Measurements from ENCODE around the gene EDRF1.

DNA sequence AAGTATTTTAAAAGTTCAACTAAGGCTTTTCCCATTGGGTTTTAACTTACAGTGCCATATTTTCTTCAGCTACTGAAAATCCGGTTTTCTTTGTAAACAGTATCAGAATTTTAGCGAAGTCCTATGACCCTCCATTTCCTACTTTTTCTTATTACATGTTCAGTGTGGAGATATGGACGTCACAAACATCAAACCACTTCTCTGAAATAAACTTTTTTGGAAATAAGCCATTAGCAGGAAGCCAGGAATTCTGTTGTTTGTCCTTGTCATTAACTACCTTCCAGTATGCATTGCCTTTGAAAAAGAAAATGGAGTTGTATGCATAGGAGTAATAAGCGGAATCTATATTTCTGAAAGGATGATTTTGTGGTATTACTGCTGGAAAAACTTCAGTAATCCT is 47.0 kb downstream of the EDRF1 start:
- TF ChIP-seq, protein P1, sequence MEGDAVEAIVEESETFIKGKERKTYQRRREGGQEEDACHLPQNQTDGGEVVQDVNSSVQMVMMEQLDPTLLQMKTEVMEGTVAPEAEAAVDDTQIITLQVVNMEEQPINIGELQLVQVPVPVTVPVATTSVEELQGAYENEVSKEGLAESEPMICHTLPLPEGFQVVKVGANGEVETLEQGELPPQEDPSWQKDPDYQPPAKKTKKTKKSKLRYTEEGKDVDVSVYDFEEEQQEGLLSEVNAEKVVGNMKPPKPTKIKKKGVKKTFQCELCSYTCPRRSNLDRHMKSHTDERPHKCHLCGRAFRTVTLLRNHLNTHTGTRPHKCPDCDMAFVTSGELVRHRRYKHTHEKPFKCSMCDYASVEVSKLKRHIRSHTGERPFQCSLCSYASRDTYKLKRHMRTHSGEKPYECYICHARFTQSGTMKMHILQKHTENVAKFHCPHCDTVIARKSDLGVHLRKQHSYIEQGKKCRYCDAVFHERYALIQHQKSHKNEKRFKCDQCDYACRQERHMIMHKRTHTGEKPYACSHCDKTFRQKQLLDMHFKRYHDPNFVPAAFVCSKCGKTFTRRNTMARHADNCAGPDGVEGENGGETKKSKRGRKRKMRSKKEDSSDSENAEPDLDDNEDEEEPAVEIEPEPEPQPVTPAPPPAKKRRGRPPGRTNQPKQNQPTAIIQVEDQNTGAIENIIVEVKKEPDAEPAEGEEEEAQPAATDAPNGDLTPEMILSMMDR (IDR thresholded peaks at IDR 0.05; ENCODE audit: low read depth, low read length, poor library complexity, severe bottlenecking): no peak
- no peak for TF ChIP-seq EZH2phosphoT487 (IDR thresholded peaks at IDR 0.05; ENCODE audit: borderline replicate concordance, low read length)

All from DOHH2 (cell line).